ENCODE results near the gene ARL10.

Gene ARL10, protein sequence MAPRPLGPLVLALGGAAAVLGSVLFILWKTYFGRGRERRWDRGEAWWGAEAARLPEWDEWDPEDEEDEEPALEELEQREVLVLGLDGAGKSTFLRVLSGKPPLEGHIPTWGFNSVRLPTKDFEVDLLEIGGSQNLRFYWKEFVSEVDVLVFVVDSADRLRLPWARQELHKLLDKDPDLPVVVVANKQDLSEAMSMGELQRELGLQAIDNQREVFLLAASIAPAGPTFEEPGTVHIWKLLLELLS

DNA sequence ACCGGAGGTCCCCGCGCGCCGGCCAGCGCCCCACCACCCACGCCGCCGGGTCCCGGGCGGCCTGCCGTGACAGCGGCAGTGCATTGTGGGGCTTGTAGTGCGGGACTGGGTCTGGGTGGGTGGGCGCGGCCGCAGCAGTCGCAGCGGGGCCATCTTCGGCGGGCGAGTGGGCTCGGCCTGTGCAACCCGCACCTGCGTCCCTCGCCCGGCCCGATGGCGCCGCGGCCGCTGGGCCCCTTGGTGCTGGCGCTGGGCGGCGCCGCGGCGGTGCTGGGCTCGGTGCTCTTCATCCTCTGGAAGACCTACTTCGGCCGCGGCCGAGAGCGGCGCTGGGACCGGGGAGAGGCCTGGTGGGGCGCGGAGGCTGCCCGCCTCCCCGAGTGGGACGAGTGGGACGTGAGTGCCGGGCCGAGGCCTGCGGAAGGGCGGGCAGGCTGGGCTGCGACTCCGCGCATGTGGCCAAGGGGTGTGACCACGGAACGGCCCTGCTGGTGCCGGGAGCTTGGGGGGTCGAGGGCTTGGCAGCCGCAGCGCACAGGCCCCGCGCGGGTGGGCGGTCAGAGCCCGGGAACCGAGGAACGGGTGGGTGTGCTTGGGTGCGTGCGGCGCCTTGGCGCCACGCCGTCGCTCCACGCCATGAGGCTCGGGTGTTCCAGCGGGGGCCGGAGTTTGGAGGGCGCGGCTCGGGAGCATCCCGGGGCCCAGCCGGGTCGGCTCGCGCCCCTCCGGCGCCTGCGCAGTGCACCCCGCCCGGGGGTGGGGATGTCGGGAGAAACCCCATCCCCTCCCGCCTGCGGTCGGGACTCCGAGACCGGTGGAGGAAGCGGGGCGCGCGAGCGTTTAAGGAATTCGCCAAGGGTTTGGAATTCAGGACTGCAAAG, at the start of gene ARL10:
ARL10 (plus strand) TSS at position 137 of the 881 bp plus-strand sequence; CDS start at position 214, 77 bp downstream.
- peak; percentile 79 for FAIRE-seq
- peak; percentile 82 for DNase-seq (ENCODE audit: insufficient read length, low spot score)

GRCh38 chr5:176317534-176318374, 47.5 kb upstream of the ARL10 start:
- FAIRE-seq (no peak), DNase-seq (ENCODE audit: insufficient read length, low spot score) (no peak)

DNA sequence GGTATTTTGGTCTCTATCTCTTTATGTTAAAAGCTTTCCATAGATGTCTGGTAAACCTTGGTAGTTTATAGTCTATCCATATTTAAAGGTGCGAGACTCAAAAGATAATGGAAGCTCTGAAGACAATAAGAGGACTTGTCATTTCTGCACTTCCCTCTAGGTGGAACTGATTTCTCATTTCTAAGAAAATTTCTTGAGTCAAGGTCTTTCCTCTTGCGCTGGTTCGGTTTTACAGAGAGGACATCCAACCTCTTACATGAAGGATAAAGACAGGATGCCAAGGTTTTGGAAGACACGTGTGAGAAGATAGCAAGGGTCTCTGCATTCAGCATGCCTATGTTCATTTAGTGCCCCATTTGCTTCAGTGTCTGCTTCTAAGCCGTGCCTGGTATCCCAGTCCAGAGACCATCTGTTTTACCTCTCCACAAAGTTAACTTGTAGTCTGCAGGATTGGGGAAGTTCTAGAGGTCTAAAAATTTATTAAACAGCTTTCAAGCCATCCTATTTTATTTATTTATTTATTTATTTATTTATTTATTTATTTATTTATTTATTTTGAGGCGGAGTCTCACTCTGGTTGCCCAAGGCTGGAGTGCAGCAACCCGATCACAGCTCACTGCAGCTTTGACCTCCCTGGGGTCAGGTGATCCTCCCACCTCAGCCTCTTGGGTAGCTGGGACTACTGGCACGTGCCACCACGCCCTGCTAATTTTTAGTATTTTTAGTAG, 45.3 kb upstream of the ARL10 start:
- DNase-seq (ENCODE audit: insufficient read length, low spot score) (no peak), FAIRE-seq (no peak)

DNA sequence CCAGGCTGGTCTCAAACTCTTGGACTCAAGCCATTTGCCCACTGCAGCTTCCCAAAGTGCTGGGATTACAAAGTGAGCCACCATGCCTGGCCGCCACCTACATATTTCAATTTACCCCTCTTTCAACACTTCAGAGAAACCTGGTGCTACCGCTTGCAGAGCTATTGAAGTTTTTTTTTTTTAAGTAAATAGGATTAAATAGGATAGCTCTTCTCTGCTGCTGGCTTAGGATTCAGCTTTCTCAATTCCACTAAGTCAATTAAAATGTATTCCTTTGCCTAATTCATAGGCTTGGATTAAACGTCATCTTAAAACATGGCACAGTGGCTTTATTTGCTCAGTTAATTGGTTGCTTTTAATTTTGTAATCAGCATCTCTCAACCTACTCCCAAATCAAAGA, 44.7 kb upstream of the ARL10 start:
- DNase-seq (ENCODE audit: insufficient read length, low spot score) (no peak), FAIRE-seq (no peak)

DNA sequence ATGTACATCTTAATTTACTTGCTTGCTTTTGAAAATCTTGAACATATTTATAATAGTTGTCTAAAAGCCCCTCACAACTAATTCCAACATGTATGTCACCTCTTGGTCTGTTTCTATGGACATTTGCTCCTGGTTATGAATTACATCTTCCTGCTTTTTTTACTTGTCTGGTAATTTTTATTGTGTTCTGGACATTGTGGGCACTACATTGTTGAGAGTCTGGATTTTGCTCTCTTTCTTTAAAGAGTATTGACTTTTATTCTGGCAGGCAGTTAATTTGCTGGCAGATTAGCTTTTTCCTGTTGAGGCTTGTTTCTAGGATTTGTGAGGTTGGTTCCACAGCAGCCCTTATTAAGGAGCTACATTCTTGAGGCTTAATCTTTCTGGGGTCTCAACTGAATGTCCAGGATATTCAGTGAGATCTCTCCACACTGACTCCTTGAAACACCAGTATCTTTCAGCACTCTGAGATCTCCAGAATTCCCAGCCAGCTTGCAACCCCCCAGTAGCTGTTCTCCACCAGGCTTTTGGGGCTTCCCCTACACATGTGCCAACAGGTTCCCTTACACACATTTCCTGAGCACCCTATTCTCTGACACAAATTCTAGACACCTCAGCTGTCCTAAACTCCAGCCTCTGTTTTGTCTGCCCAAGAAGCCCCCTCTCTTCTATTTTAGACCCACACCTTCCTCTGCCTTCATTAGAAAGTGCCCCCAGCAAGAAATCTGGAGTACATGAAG, 31.1 kb upstream of the ARL10 start:
- FAIRE-seq = no peak
- no peak for DNase-seq (ENCODE audit: insufficient read length, low spot score)

GRCh38 chr5:176337913-176338312, 27.4 kb upstream of the ARL10 start:
- no peak for FAIRE-seq

GRCh38 chr5:176339304-176339703, 26.0 kb upstream of the ARL10 start:
- DNase-seq (ENCODE audit: insufficient read length, low spot score) = no peak
- FAIRE-seq = no peak

More at GRCh38 chr5:176337913-176338312, 27.4 kb upstream of the ARL10 start:
- DNase-seq (ENCODE audit: insufficient read length, low spot score) = no peak

- FAIRE-seq (no peak), DNase-seq (ENCODE audit: insufficient read length, low spot score) (no peak)
Observed at GRCh38 chr5:176341325-176342157, 23.7 kb upstream of the ARL10 start.

GRCh38 chr5:176342158-176342483, 23.2 kb upstream of the ARL10 start:
- FAIRE-seq (no peak), DNase-seq (ENCODE audit: insufficient read length, low spot score) (no peak)

GRCh38 chr5:176342766-176343458, 22.4 kb upstream of the ARL10 start:
- DNase-seq (ENCODE audit: insufficient read length, low spot score) (no peak), FAIRE-seq (no peak)

DNA sequence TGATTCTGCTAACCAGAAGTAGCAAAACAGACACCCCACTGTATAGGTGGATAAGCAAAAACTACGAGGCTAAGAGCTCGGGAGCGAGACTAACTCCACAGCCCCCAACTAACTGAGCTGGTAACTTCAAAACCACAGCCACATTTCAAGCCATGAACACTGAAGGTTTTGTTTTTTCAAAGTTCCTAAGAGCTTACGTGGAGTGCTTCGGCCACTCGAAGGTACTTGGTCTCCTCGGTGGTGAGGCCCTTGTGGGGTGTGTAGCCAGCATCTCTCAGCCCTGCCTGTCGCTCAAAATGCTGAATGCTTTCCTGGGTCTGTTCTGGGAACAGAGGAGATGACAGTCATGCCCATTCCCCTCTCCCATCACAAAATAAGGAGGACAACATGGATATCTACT, 14.9 kb upstream of the ARL10 start:
- DNase-seq (ENCODE audit: insufficient read length, low spot score) = no peak
- no peak for FAIRE-seq

DNA sequence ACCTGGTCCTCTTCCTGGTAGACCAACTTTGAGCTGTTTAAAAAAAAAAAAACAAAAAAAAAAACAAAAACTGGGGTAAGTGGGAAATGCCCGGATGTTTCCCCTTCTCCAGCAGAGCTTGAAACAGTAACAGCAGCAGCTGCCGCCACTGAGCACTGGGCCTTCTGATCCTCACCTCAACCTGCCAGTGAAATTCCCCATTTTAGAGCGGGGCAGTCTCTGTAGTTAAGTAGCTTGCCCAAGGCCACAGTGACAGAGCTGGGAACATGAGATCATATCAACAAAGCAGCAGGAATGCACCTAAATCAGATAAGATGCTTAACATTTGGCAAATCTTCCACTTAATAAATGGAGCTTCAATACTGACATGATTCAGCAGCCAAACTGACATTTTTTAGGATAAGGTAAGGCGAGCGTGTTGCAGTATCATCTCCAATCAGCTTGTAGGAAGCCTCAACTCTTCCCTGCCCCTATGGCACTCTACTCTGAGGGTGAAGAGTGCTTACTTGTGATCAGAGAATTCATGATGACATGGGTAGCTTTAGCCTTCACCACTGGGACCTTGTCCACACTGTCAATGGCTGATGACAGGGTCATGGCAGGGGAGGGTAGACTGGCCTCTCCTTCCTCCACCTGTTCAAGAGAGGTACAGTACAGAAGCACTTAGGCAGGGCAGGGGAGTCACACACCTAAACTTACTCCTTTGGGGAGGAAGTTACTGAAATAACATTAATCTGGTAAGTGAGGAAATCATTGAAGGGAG, 13.0 kb upstream of the ARL10 start:
- FAIRE-seq = peak; percentile 9
- no peak for DNase-seq (ENCODE audit: insufficient read length, low spot score)

- FAIRE-seq = no peak
Observed at GRCh38 chr5:176353533-176353932, 11.8 kb upstream of the ARL10 start.

DNA sequence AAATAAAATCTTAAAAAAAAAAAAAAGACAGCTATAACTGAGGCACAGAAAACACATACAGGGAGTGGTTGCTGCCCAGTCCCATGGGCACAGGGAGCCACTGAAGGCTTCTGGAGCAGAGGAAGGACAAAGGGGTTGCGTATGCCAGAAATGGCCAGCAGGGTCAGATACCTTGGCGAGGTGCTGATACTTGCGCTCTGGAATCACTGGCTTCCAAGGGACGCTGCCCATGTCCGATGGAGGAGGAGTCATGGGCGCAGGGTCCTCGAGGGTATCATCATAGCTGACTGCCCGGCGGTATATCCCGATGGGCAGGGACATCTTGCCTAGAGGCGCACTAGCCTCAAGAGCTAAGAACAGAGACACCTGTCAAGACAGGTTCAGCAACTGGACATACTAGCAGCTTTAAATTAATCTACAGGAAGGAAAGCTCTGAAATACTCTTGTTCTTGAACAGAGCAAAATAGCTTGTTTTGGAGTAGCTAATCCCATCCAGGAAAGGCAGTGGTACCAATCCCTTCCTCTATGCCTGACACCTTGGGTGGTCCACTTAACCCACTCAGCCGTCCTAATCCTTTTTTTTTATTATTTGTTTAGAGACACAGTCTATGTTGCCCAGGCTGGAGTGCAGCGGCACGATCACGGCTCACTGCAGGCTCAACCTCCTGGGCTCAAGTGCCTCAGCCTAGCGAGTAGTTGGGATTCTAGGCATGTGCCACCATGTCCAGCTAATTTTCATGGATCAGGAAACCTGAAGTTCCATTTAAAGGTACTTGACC, 9.7 kb upstream of the ARL10 start:
- no peak for DNase-seq (ENCODE audit: insufficient read length, low spot score)
- no peak for FAIRE-seq

More at GRCh38 chr5:176353533-176353932, 11.8 kb upstream of the ARL10 start:
- DNase-seq (ENCODE audit: insufficient read length, low spot score) = no peak

DNA sequence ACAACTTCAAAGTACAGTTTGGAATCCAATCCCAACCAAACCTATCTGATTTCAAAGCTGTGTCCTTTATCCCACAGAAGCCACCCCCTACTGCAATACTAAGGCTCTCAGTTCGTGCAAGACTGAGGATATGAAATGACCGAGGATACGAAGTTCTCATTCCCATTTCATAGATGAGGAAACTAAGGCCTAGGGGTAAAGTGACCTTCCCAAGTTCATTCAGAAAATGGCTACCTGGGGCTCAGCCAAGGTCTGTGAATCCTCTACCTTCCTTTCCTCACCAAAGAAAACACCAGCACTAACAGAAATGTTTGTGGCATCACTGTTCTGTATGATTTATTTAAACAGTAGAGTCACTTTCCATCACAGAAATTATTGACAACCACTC, 9.1 kb upstream of the ARL10 start:
- FAIRE-seq = no peak

GRCh38 chr5:176359658-176360057, 5.6 kb upstream of the ARL10 start:
- DNase-seq (ENCODE audit: insufficient read length, low spot score) (no peak), FAIRE-seq (no peak)

More for the DNA sequence above, 9.1 kb upstream of the ARL10 start:
- DNase-seq (ENCODE audit: insufficient read length, low spot score) = no peak

DNA sequence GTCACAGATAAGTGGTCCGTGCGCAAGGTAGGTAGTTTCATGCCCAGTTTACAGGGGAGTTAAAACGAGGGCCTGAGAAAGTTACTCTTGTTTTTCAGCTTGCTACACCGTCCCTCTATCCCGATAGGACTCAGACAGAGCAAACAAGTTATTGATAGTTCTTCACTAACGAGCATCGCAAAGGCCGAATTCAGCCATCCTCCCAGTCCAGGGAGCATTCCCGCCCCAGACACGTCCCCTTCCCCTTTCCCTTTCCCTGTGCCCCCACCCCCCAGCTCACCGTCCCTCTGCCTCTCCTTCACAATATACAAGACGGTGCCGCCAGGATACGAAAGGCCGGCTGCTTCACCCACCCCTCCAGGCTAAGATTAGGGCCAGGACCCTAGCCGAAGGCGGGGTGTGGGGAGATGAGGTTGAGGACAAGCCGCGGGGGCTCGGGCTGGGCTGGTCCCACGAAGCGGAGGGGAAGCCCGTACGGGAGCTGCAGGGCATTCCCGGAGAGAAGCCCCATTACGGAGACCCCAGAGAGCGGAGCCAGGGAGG, 4.3 kb upstream of the ARL10 start:
- no peak for FAIRE-seq
- DNase-seq (ENCODE audit: insufficient read length, low spot score) = peak; percentile 19
